Gastrocnemius medialis (tissue), 4 donors: ENCODE data around the gene ST7L. TPM values are rescaled to one million over a fixed set of nuclear protein-coding genes. Genes with fewer than 3 reads are reported as not detected.

ENCODE experiments used
- ATAC-seq, 2 donors: fragments of 150-250 bp; one replicate each; pipeline ENCODE4 v1.9.1; 2016
- DNase-seq, 2 donors: peaks; one replicate each; pipeline ENCODE4 v3.0.0-alpha.2; 2019
- H3K27ac ChIP-seq, 4 donors: fragments of 200-600 bp; sonication (generic); 1 replicate in 1 of 4; 2 replicates in 3 of 4; pipeline ENCODE4 v1.5.1; 2016 to 2018; ENCODE audit warnings: mild to moderate bottlenecking in 2 of 4, moderate library complexity in 1 of 4
- H3K27me3 ChIP-seq, 3 donors: fragments of 200-600 bp; sonication (generic) in 2 of 3; 1 replicate in 1 of 3; 2 replicates in 2 of 3; pipeline versions ENCODE4 v1.5.1 to v1.6.0; 2016 to 2019; ENCODE audit warnings: mild to moderate bottlenecking in 1 of 3, moderate library complexity in 1 of 3
- H3K36me3 ChIP-seq, 2 donors: fragments of 200-600 bp; sonication (generic) in 1 of 2; one replicate each; pipeline ENCODE4 v1.5.1; 2017 to 2018
- H3K4me1 ChIP-seq, 2 donors: fragments of 200-600 bp; sonication (generic) in 1 of 2; one replicate each; pipeline ENCODE4 v1.5.1; 2016 to 2017; ENCODE audit warnings: mild to moderate bottlenecking in 2 of 2
- H3K4me3 ChIP-seq, 4 donors: fragments of 200-600 bp; sonication (generic) in 3 of 4; 1 replicate in 1 of 4; 2 replicates in 3 of 4; pipeline ENCODE4 v1.5.1; 2016 to 2019; ENCODE audit warnings: mild to moderate bottlenecking in 2 of 4
- H3K9me3 ChIP-seq, 3 donors: fragments of 200-600 bp; sonication (generic) in 2 of 3; 1 replicate in 1 of 3; 2 replicates in 2 of 3; pipeline ENCODE4 v1.5.1; 2016 to 2019
- CTCF ChIP-seq, 5 experiments: fragments of 450-650 bp in 3 of 5; fragments of 200-600 bp in 2 of 5; sonication (generic) in 2 of 5; IDR thresholded peaks in 4 of 5; conservative IDR thresholded peaks in 1 of 5; 1 replicate in 4 of 5; 2 replicates in 1 of 5; pipeline ENCODE4 v1.5.1; 2016 to 2019; ENCODE audit warnings: antibody characterized with exemption in 5 of 5, mild to moderate bottlenecking in 3 of 5, moderate library complexity in 3 of 5
- POLR2A ChIP-seq, 2 donors: fragments of 450-650 bp; IDR thresholded peaks; one replicate each; pipeline ENCODE4 v1.6.1; 2017; ENCODE audit warnings: antibody characterized with exemption in 2 of 2, mild to moderate bottlenecking in 2 of 2, moderate library complexity in 2 of 2
- in situ Hi-C, 4 donors: fragments of 200-750 bp; cut with MboI; loops; one replicate each; pipeline versions ENCODE4 v1.15.0 to v1.8.0; 2017; ENCODE audit warnings: low sequenced_read_pairs in 4 of 4
- intact Hi-C: fragments of 100-400 bp; cut with DNase I; formaldehyde crosslinking; loops from one replicate; pipeline ENCODE4 v1.15.1; 2023; ENCODE audit warnings: low total_unique reads
- total RNA-seq, 4 donors: library from RNA; depleted of rRNA; stranded (reverse); fragments of >200 nt; gene quantifications; one replicate each; pipeline versions ENCODE4 v1.1.0 to v1.2.3, GENCODE V29; 2016

The ST7L gene
- total RNA-seq, 4 donors from 2014 or later: 9.6 to 16.7 (median 15.0) TPM

GRCh38 chr1:112515311-112516009 lies 103.5 kb downstream of the ST7L start:
- peaks cover 0 to under 1% (median 0%) of the 10 kb centered on the region in 3 donors for H3K27me3 ChIP-seq
- DNase-seq: no peak
- no peak for TF ChIP-seq CTCF (IDR thresholded peaks at IDR 0.05 in 4 of 5, conservative IDR thresholded peaks at IDR 0.05 in 1 of 5)
- TF ChIP-seq POLR2A (IDR thresholded peaks at IDR 0.05): no peak
- no peaks in the 10 kb centered on the region for H3K4me1 ChIP-seq
- no peak overlapping the region for H3K4me3 ChIP-seq
- no peak for ATAC-seq
- no peak overlapping the region for H3K27ac ChIP-seq
- in situ Hi-C loops: no loop called here
- intact Hi-C loops: no loop called here
- no peaks in the 10 kb centered on the region for H3K9me3 ChIP-seq
- H3K36me3 ChIP-seq: no peaks in the 10 kb centered on the region

- in situ Hi-C loops (no loop called here), intact Hi-C loops (no loop called here)
- ATAC-seq: no peak
- no peak for TF ChIP-seq POLR2A (IDR thresholded peaks at IDR 0.05)
- no peak for TF ChIP-seq CTCF (IDR thresholded peaks at IDR 0.05 in 4 of 5, conservative IDR thresholded peaks at IDR 0.05 in 1 of 5)
- H3K36me3 ChIP-seq: no peaks in the 10 kb centered on the region
- peaks cover 2 to 6% (median 4%) of the 10 kb centered on the region in 3 donors for H3K27me3 ChIP-seq
- DNase-seq: no peak
- no peaks in the 10 kb centered on the region for H3K9me3 ChIP-seq
- H3K27ac ChIP-seq: no peak overlapping the region
- no peak overlapping the region for H3K4me3 ChIP-seq
- no peaks in the 10 kb centered on the region for H3K4me1 ChIP-seq
Measured at GRCh38 chr1:112514901-112515300, 104.0 kb downstream of the ST7L start.

GRCh38 chr1:112513112-112513870 lies 105.7 kb downstream of the ST7L start:
- DNase-seq (no peak), ATAC-seq (no peak)
- Histone ChIP-seq H3K4me1 (peaks cover 0 to 3% of the 10 kb centered on the region in 2 donors), H3K9me3 (no peaks in the 10 kb centered on the region), H3K36me3 (no peaks in the 10 kb centered on the region), H3K27ac (no peak overlapping the region), H3K4me3 (no peak overlapping the region), H3K27me3 (peaks cover 18 to 20% (median 20%) of the 10 kb centered on the region in 3 donors)
- in situ Hi-C loops (no loop called here), intact Hi-C loops (no loop called here)
- TF ChIP-seq POLR2A (IDR thresholded peaks at IDR 0.05): no peak

- Histone ChIP-seq H3K9me3 (no peaks in the 10 kb centered on the region), H3K27me3 (peaks cover 32 to 34% (median 33%) of the 10 kb centered on the region in 3 donors), H3K4me3 (no peak overlapping the region), H3K27ac (no peak overlapping the region), H3K36me3 (no peaks in the 10 kb centered on the region), H3K4me1 (peaks cover 0 to 9% of the 10 kb centered on the region in 2 donors)
- DNase-seq: no peak
- TF ChIP-seq CTCF (IDR thresholded peaks at IDR 0.05 in 4 of 5, conservative IDR thresholded peaks at IDR 0.05 in 1 of 5) (no peak), POLR2A (IDR thresholded peaks at IDR 0.05) (no peak)
- intact Hi-C loops (no loop called here), in situ Hi-C loops (no loop called here)
- no peak for ATAC-seq
Measured at GRCh38 chr1:112511897-112512296, 107.0 kb downstream of the ST7L start.

GRCh38 chr1:112510340-112510739 lies 108.6 kb downstream of the ST7L start:
- DNase-seq (no peak), ATAC-seq (no peak)
- no peak overlapping the region for H3K4me3 ChIP-seq
- no peaks in the 10 kb centered on the region for H3K36me3 ChIP-seq
- no peak overlapping the region for H3K27ac ChIP-seq
- in situ Hi-C loops: no loop called here
- H3K4me1 ChIP-seq: peaks cover 0 to 9% of the 10 kb centered on the region in 2 donors
- no peaks in the 10 kb centered on the region for H3K9me3 ChIP-seq
- no peak for TF ChIP-seq CTCF (IDR thresholded peaks at IDR 0.05 in 4 of 5, conservative IDR thresholded peaks at IDR 0.05 in 1 of 5)
- TF ChIP-seq POLR2A (IDR thresholded peaks at IDR 0.05): no peak
- intact Hi-C loops: no loop called here
- peaks cover 33 to 43% (median 40%) of the 10 kb centered on the region in 3 donors for H3K27me3 ChIP-seq
